OCI-LY7 (cell line): ENCODE measurements around the gene GRIK2. TPM values are rescaled to one million over a fixed set of nuclear protein-coding genes. Genes with fewer than 3 reads are reported as not detected.
"Not testable (repeated sequence)": the region's sequence is repeated elsewhere in the genome, so short reads cannot be mapped to it uniquely, and the experiment has no call there.

ENCODE experiments used
- BruUV-seq: library from RNA; stranded (reverse); fragments of 400-500 nt; replicated peaks from 2 replicates; lab custom pipeline; 2021; lab: Mats Ljungman, UMichigan
- CTCF ChIA-PET: fragments of 300-600 bp; sonication (Branson Sonifier 250); formaldehyde crosslinking; loops from one replicate; lab custom pipeline; 2022; ENCODE audit warnings: antibody characterized with exemption; ENCODE audit not compliant: unreplicated experiment; lab: Charles Lee
- POLR2A ChIA-PET: fragments of 300-600 bp; sonication (Branson Sonifier 250); formaldehyde crosslinking; loops from one replicate; lab custom pipeline; 2022; ENCODE audit warnings: antibody characterized with exemption; lab: Charles Lee
- DNase-seq: peaks from one replicate; pipeline ENCODE4 v3.0.0-alpha.2; 2015; ENCODE audit warnings: low spot score
- H2AFZ ChIP-seq: fragments of 200-600 bp; sonication (generic), shearing (Covaris generic); 2 replicates; pipeline ENCODE4 v1.6.1; 2014; ENCODE audit warnings: mild to moderate bottlenecking, antibody characterized with exemption, low read length, moderate library complexity
- H3K27ac ChIP-seq: fragments of 200-600 bp; sonication (generic); 2 replicates; pipeline ENCODE4 v1.5.1; 2014; ENCODE audit warnings: mixed run types, low read depth, mild to moderate bottlenecking, moderate library complexity, low read length, inconsistent platforms; ENCODE audit not compliant: poor library complexity, severe bottlenecking
- H3K36me3 ChIP-seq: fragments of 200-600 bp; sonication (generic); 2 replicates; pipeline ENCODE4 v1.6.1; 2014; ENCODE audit warnings: mild to moderate bottlenecking, antibody characterized with exemption, low read length, moderate library complexity, mixed read lengths; ENCODE audit not compliant: insufficient read depth
- H3K4me1 ChIP-seq: fragments of 200-600 bp; sonication (generic); 2 replicates; pipeline ENCODE4 v1.5.1; 2014; ENCODE audit warnings: mild to moderate bottlenecking, low read length; ENCODE audit not compliant: insufficient read depth, poor library complexity, severe bottlenecking
- H3K4me2 ChIP-seq: fragments of 200-600 bp; sonication (generic); 2 replicates; pipeline ENCODE4 v1.6.1; 2014; ENCODE audit warnings: mild to moderate bottlenecking, low read length
- H3K4me3 ChIP-seq: fragments of 200-600 bp; sonication (generic); 2 replicates; pipeline ENCODE4 v1.5.1; 2014; ENCODE audit warnings: mild to moderate bottlenecking, low read depth, low read length; ENCODE audit not compliant: poor library complexity, severe bottlenecking
- H3K79me2 ChIP-seq: fragments of 200-600 bp; sonication (generic); 2 replicates; pipeline ENCODE4 v1.6.1; 2016; ENCODE audit warnings: low read depth, mild to moderate bottlenecking, low read length, moderate library complexity, mixed read lengths; ENCODE audit not compliant: insufficient read depth
- H3K9me2 ChIP-seq: fragments of 200-600 bp; sonication (generic); 2 replicates; pipeline ENCODE4 v1.6.1; 2016; ENCODE audit warnings: mild to moderate bottlenecking, low read length, mixed read lengths; ENCODE audit not compliant: insufficient read depth
- H3K9me3 ChIP-seq: fragments of 200-600 bp; sonication (generic); 2 replicates; pipeline ENCODE4 v1.6.1; 2014; ENCODE audit warnings: mild to moderate bottlenecking, mixed run types, low read length, mixed read lengths
- H4K20me1 ChIP-seq: fragments of 200-600 bp; sonication (generic); 2 replicates; pipeline ENCODE4 v1.6.1; 2014; ENCODE audit warnings: mild to moderate bottlenecking, antibody characterized with exemption, low read length, moderate library complexity, mixed read lengths; ENCODE audit not compliant: insufficient read depth
- CTCF ChIP-seq: fragments of 200-600 bp; sonication (generic); conservative IDR thresholded peaks from 2 replicates; pipeline ENCODE4 v1.5.1; 2014; ENCODE audit warnings: mild to moderate bottlenecking, antibody characterized with exemption, low read length, moderate library complexity, mixed read lengths
- EZH2phosphoT487 ChIP-seq: fragments of 200-600 bp; sonication (generic); IDR thresholded peaks from 2 replicates; pipeline ENCODE4 v1.6.1; 2018; ENCODE audit warnings: low read depth, borderline replicate concordance, mild to moderate bottlenecking, mixed run types, antibody characterized with exemption, low read length, moderate library complexity, mixed read lengths
- intact Hi-C: fragments of 100-400 bp; cut with micrococcal nuclease; formaldehyde crosslinking; loops from one replicate; pipeline ENCODE4 v1.10.0; 2022; ENCODE audit not compliant: unreplicated experiment
- total RNA-seq, 2 experiments: library from RNA; depleted of rRNA in 1 of 2; stranded (reverse); fragments of >200 nt in 1 of 2; shearing (Covaris generic) in 1 of 2; gene quantifications; 2 replicates each; pipeline ENCODE4 v1.2.3, GENCODE V29; 2014 to 2022

The GRIK2 gene
- total RNA-seq, 2 experiments from 2014 or later = not detected

GRCh38 chr6:101626269-101626668 lies 232.8 kb downstream of the GRIK2 start:
- H3K9me3 ChIP-seq = no peaks in the 10 kb centered on the region
- no peak overlapping the region for H2AFZ ChIP-seq
- no peak overlapping the region for H3K4me2 ChIP-seq
- no peak overlapping the region for H3K4me3 ChIP-seq
- no peaks in the 10 kb centered on the region for H3K79me2 ChIP-seq
- no peak for TF ChIP-seq CTCF
- no peak for TF ChIP-seq EZH2phosphoT487
- no peaks in the 10 kb centered on the region for H4K20me1 ChIP-seq
- ChIA-PET POLR2A (interaction anchor here (0.5 to 0.9 kb wide), 2 partner anchors 14 to 276 kb away, joined by 3 read pairs; no protein-coding TSS in a partner anchor), CTCF (no interaction called here)
- H3K36me3 ChIP-seq = no peaks in the 10 kb centered on the region
- no peak overlapping the region for H3K27ac ChIP-seq
- no TSS peak for BruUV-seq
- intact Hi-C loops = no loop called here
- no peaks in the 10 kb centered on the region for H3K4me1 ChIP-seq
- DNase-seq = no peak
- H3K9me2 ChIP-seq = no peaks in the 10 kb centered on the region

GRCh38 chr6:101630941-101631340 lies 237.4 kb downstream of the GRIK2 start:
- Histone ChIP-seq H4K20me1 (no peaks in the 10 kb centered on the region), H3K9me3 (no peaks in the 10 kb centered on the region), H3K4me1 (no peaks in the 10 kb centered on the region), H3K36me3 (no peaks in the 10 kb centered on the region), H3K4me3 (no peak overlapping the region), H3K79me2 (no peaks in the 10 kb centered on the region), H2AFZ (no peak overlapping the region), H3K9me2 (no peaks in the 10 kb centered on the region), H3K27ac (no peak overlapping the region), H3K4me2 (no peak overlapping the region)
- no TSS peak for BruUV-seq
- TF ChIP-seq CTCF = no peak
- CTCF ChIA-PET = no interaction called here
- intact Hi-C loops = no loop called here
- POLR2A ChIA-PET = interaction anchor here (0.9 kb wide), 1 partner anchor 20 kb away, joined by 3 read pairs; no protein-coding TSS in a partner anchor
- DNase-seq = no peak

- intact Hi-C loops = no loop called here
- Histone ChIP-seq H3K36me3 (no peaks in the 10 kb centered on the region), H3K9me2 (no peaks in the 10 kb centered on the region), H3K9me3 (no peaks in the 10 kb centered on the region), H3K4me3 (no peak overlapping the region), H3K79me2 (no peaks in the 10 kb centered on the region), H3K4me1 (no peaks in the 10 kb centered on the region), H3K27ac (no peak overlapping the region), H2AFZ (no peak overlapping the region), H3K4me2 (no peak overlapping the region), H4K20me1 (no peaks in the 10 kb centered on the region)
- BruUV-seq = no TSS peak
- TF ChIP-seq CTCF = no peak
- TF ChIP-seq EZH2phosphoT487 = no peak
- ChIA-PET CTCF (no interaction called here), POLR2A (no interaction called here)
- no peak for DNase-seq
Observed at GRCh38 chr6:101633081-101633480, 239.6 kb downstream of the GRIK2 start.

GRCh38 chr6:101638865-101639264 lies 245.4 kb downstream of the GRIK2 start:
- POLR2A ChIA-PET = interaction anchor here (1.2 kb wide), 1 partner anchor 11 kb away, joined by 3 read pairs; no protein-coding TSS in a partner anchor
- H3K9me2 ChIP-seq, H3K9me3 ChIP-seq, H3K27ac ChIP-seq, H2AFZ ChIP-seq, DNase-seq, CTCF ChIA-PET, H3K4me1 ChIP-seq, H3K36me3 ChIP-seq, H4K20me1 ChIP-seq, H3K4me3 ChIP-seq, H3K4me2 ChIP-seq, H3K79me2 ChIP-seq, BruUV-seq, intact Hi-C loops: not testable (repeated sequence)
